Neural progenitor cell (in vitro differentiated cells): ENCODE measurements around the gene SLC26A2.

Experiments
- EZH2 ChIP-seq: fragments of 200-600 bp; sonication (generic); IDR thresholded peaks from 2 replicates; pipeline ENCODE4 v1.6.1; 2017; ENCODE audit warnings: antibody characterized with exemption, mild to moderate bottlenecking, moderate library complexity
- TF ChIP-seq, protein P1 (sequence below): fragments of 200-600 bp; sonication (generic); IDR thresholded peaks from 2 replicates; pipeline ENCODE4 v1.5.1; 2017; ENCODE audit warnings: antibody characterized with exemption, mild to moderate bottlenecking

DNA sequence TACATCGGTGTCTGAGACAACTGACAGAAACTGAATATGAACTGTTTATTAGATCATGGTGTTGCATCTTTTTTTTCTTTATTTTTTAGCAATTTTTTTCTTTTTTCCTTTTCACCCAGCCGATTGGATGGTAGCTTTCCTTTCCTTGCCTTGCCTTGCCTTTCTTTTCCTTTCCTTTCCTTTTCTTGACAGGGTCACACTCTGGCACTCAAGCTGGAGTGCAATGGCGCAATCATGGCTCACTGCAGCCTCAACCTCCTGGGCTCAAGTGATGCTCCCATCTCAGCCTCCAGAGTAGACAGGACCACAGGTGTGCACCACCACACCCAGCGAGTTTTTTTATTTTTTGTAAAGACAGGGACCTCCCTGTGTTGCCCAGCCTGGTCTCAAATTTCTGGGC, 18.8 kb upstream of the SLC26A2 start:
- TF ChIP-seq, protein P1, sequence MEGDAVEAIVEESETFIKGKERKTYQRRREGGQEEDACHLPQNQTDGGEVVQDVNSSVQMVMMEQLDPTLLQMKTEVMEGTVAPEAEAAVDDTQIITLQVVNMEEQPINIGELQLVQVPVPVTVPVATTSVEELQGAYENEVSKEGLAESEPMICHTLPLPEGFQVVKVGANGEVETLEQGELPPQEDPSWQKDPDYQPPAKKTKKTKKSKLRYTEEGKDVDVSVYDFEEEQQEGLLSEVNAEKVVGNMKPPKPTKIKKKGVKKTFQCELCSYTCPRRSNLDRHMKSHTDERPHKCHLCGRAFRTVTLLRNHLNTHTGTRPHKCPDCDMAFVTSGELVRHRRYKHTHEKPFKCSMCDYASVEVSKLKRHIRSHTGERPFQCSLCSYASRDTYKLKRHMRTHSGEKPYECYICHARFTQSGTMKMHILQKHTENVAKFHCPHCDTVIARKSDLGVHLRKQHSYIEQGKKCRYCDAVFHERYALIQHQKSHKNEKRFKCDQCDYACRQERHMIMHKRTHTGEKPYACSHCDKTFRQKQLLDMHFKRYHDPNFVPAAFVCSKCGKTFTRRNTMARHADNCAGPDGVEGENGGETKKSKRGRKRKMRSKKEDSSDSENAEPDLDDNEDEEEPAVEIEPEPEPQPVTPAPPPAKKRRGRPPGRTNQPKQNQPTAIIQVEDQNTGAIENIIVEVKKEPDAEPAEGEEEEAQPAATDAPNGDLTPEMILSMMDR: no peak
- TF ChIP-seq EZH2: no peak
